K562 (cell line): ENCODE data around the gene HPSE2. TPM values are rescaled to one million over a fixed set of nuclear protein-coding genes. Genes with fewer than 3 reads are reported as not detected.
A peak's percentile ranks its signal among the peaks of the same experiment; 100 is the strongest.

Source experiments
- ASH1L ChIP-seq: fragments of 450-650 bp; IDR thresholded peaks from 2 replicates; pipeline ENCODE4 v1.6.1; 2018; ENCODE audit warnings: borderline replicate concordance, mild to moderate bottlenecking, low read depth; ENCODE audit not compliant: partially characterized antibody
- CBX8 ChIP-seq: fragments of 200-600 bp; sonication (generic); IDR thresholded peaks from 2 replicates; pipeline ENCODE4 v1.6.1; 2012; ENCODE audit warnings: borderline replicate concordance, mixed run types, low read depth, mild to moderate bottlenecking, moderate library complexity, mixed read lengths, low read length, control low read depth, inconsistent platforms; ENCODE audit not compliant: poor library complexity, severe bottlenecking; ENCODE audit errors: extremely low read depth
- CLOCK ChIP-seq: fragments of 250-450 bp; sonication (Bioruptor Pico); IDR thresholded peaks from 2 replicates; pipeline ENCODE4 v1.4.0; 2020; ENCODE audit warnings: mild to moderate bottlenecking, moderate library complexity, borderline replicate concordance
- EP300 ChIP-seq: IDR thresholded peaks from 2 replicates; pipeline ENCODE4 v1.6.1; 2012; ENCODE audit warnings: low read length, improper control_type of control experiment
- FOSL1 ChIP-seq: fragments of 200-800 bp; sonication (Bioruptor generic); conservative IDR thresholded peaks from 2 replicates; pipeline ENCODE4 v1.6.1; 2016; ENCODE audit warnings: missing genetic modification characterization, missing compliant biosample characterization
- FOXM1 ChIP-seq, 2 experiments: fragments of 450-650 bp in 1 of 2; sonication (generic) in 1 of 2; formaldehyde crosslinking in 1 of 2; IDR thresholded peaks; 2 replicates each; pipeline versions ENCODE4 v1.6.1 to v1.9.0; 2017 to 2022; ENCODE audit warnings: low read depth in 2 of 2, mild to moderate bottlenecking in 2 of 2, missing genetic modification reagents in 1 of 2, moderate library complexity in 1 of 2
- GABPB1 ChIP-seq: sonication (generic); formaldehyde crosslinking; IDR thresholded peaks from 2 replicates; pipeline ENCODE4 v1.8.0; 2022; ENCODE audit warnings: mild to moderate bottlenecking, missing genetic modification reagents
- ILK ChIP-seq: fragments of 450-650 bp; IDR thresholded peaks from 2 replicates; pipeline ENCODE4 v1.6.1; 2016; ENCODE audit warnings: missing genetic modification characterization, low read depth, mild to moderate bottlenecking, missing compliant biosample characterization, moderate library complexity, borderline replicate concordance
- MECOM ChIP-seq: fragments of 250-450 bp; sonication (Bioruptor Pico); IDR thresholded peaks from 2 replicates; pipeline ENCODE4 v1.8.0; 2022; ENCODE audit warnings: inconsistent platforms
- MIER1 ChIP-seq: fragments of 450-650 bp; IDR thresholded peaks from 2 replicates; pipeline ENCODE4 v1.6.1; 2016; ENCODE audit warnings: antibody characterized with exemption, mild to moderate bottlenecking, low read depth
- MTA3 ChIP-seq: fragments of 450-650 bp; formaldehyde crosslinking; IDR thresholded peaks from 2 replicates; pipeline ENCODE4 v1.6.1; 2017; ENCODE audit warnings: mild to moderate bottlenecking, borderline replicate concordance
- NFIC ChIP-seq: fragments of 450-650 bp; IDR thresholded peaks from 2 replicates; pipeline ENCODE4 v1.6.1; 2017; ENCODE audit warnings: mild to moderate bottlenecking, inconsistent platforms
- SETDB1 ChIP-seq: IDR thresholded peaks from one replicate; pipeline ENCODE4 v1.6.1; 2012; ENCODE audit warnings: low read length, control low read depth, inconsistent platforms
- SOX6 ChIP-seq: fragments of 450-650 bp; IDR thresholded peaks from 2 replicates; pipeline ENCODE4 v1.6.1; 2014; ENCODE audit warnings: mild to moderate bottlenecking
- TEAD1 ChIP-seq, 2 experiments: fragments of 450-650 bp in 1 of 2; sonication (generic) in 1 of 2; formaldehyde crosslinking; IDR thresholded peaks; 2 replicates each; pipeline versions ENCODE4 v1.4.0 to v1.8.0; 2020 to 2022; ENCODE audit warnings: mild to moderate bottlenecking in 2 of 2, missing genetic modification reagents in 1 of 2
- TEAD2 ChIP-seq: fragments of 450-650 bp; IDR thresholded peaks from 2 replicates; pipeline ENCODE4 v1.6.1; 2016; ENCODE audit warnings: missing genetic modification characterization, control low read depth, missing compliant biosample characterization
- TEAD4 ChIP-seq, 2 experiments: sonication (generic) in 1 of 2; formaldehyde crosslinking in 1 of 2; IDR thresholded peaks; 2 replicates each; pipeline versions ENCODE4 v1.6.1 to v1.8.0; 2012 to 2022; ENCODE audit warnings: borderline replicate concordance in 1 of 2, inconsistent platforms in 1 of 2, low read length in 1 of 2, mild to moderate bottlenecking in 1 of 2, missing genetic modification reagents in 1 of 2
- ZC3H8 ChIP-seq: fragments of 450-650 bp; IDR thresholded peaks from 2 replicates; pipeline ENCODE4 v1.6.1; 2017
- ZNF184 ChIP-seq: sonication (generic); formaldehyde crosslinking; IDR thresholded peaks from 2 replicates; pipeline ENCODE4 v1.5.0; 2020; ENCODE audit warnings: missing genetic modification reagents
- ZNF584 ChIP-seq: fragments of 200-800 bp; sonication (Bioruptor generic); IDR thresholded peaks from 2 replicates; pipeline ENCODE4 v1.6.1; 2016; ENCODE audit warnings: low read depth, mild to moderate bottlenecking, missing genetic modification characterization, missing compliant biosample characterization
- polyA plus RNA-seq, 8 experiments: library from polyadenylated mRNA; depleted of rRNA in 4 of 8; stranded (reverse) in 5 of 8; unstranded in 3 of 8; fragments of >200 nt; fragmentation: Nextera tagmentation in 2 of 8; fragmentation: Illumina TruSeq in 1 of 8; extraction: Ambion mirVana in 2 of 8; extraction: Trizol in 1 of 8; gene quantifications; 2 replicates each; pipeline versions ENCODE4 v1.2.1 to v1.2.3, GENCODE V29; 2011 to 2014; ENCODE audit warnings: inconsistent platforms in 1 of 8, missing spikeins in 1 of 8
- total RNA-seq, 7 experiments: library from RNA; depleted of rRNA in 6 of 7; stranded (reverse); fragments of >200 nt in 6 of 7; fragmentation: Illumina TruSeq in 2 of 7; extraction: Trizol in 2 of 7; gene quantifications; 2 replicates each; pipeline versions ENCODE4 v1.2.1 to v1.2.3, GENCODE V29; 2011 to 2021; ENCODE audit warnings: low replicate concordance in 1 of 7

Gene HPSE2
- total and polyA plus RNA-seq, 9 of the 15 experiments (the other 6 are each of a cell fraction or from before 2014, with no cell fraction given) = 0.03 to 0.10 (median 0.04) TPM; not detected in 2

DNA sequence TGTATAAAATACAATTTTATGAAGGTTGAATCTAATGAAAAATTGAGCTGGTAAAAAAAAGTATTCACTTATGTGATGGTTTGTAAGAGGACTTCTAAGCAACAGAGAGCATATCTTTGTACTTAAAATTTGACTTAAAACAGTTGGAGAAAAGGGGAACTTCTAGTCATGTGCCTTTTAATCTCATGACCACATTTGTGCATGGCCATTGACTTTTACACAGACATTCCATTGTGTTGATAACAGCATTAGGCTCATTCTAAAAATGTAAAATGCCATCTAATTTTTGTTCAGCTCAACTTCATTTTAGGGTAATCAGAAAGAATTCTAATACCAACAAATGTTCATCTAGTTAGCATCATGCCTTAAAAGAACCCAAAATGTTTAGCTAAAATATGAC, 119.9 kb downstream of the HPSE2 start (continued):
- no peak for TF ChIP-seq CLOCK (CRISPR knock-in tag)
- TF ChIP-seq SOX6 = peak; percentile 54; the same call in 1 of the 2 replicates
- no peak for TF ChIP-seq ZC3H8
- no peak for TF ChIP-seq ASH1L
- TF ChIP-seq CBX8 = no peak
- no peak for TF ChIP-seq GABPB1
- TF ChIP-seq FOSL1 = no peak
- TF ChIP-seq ZNF584 = no peak
- no peak for TF ChIP-seq SETDB1
- no peak for TF ChIP-seq MTA3
- TF ChIP-seq TEAD2 = no peak
- no peak for TF ChIP-seq ZNF184 (CRISPR knock-in tag)
- no peak for TF ChIP-seq ILK (tag)
- TF ChIP-seq TEAD1 (CRISPR knock-in tag; IDR thresholded peaks at IDR 0.05) = peak in 1 of 2 experiments; percentile 23; a peak in 1 of 4 replicates
- no peak for TF ChIP-seq NFIC
- TF ChIP-seq MECOM (CRISPR knock-in tag) = no peak
- TF ChIP-seq MIER1 = no peak
- TF ChIP-seq TEAD4 (IDR thresholded peaks at IDR 0.05; ENCODE audit: low read length) = peak; percentile 49; the same call in 1 of the 2 replicates
- no peak for TF ChIP-seq TEAD4 (CRISPR knock-in tag; IDR thresholded peaks at IDR 0.05; ENCODE audit: borderline replicate concordance)
- peak; percentile 29; the same call in 1 of the 2 replicates for TF ChIP-seq FOXM1 (IDR thresholded peaks at IDR 0.05; ENCODE audit: low read depth)
- no peak for TF ChIP-seq FOXM1 (CRISPR knock-in tag; IDR thresholded peaks at IDR 0.05; ENCODE audit: low read depth)
- no peak for TF ChIP-seq EP300
